DOHH2 (cell line): Measurements from ENCODE around the gene CEP290.

ENCODE experiments used
- CTCF ChIP-seq: fragments of 200-600 bp; sonication (generic); IDR thresholded peaks from one replicate; pipeline ENCODE4 v1.5.1; 2014; ENCODE audit warnings: antibody characterized with exemption, mild to moderate bottlenecking, low read depth, low read length; ENCODE audit not compliant: poor library complexity, severe bottlenecking
- EZH2phosphoT487 ChIP-seq: fragments of 200-600 bp; sonication (generic); IDR thresholded peaks from 2 replicates; pipeline ENCODE4 v1.6.1; 2017; ENCODE audit warnings: borderline replicate concordance, mild to moderate bottlenecking, antibody characterized with exemption, low read length, moderate library complexity, mixed read lengths

GRCh38 chr12:88175544-88175943, 33.7 kb upstream of the CEP290 start:
- TF ChIP-seq CTCF (no peak), EZH2phosphoT487 (no peak)
